CD4-positive, alpha-beta T cell (primary cell): ENCODE results near the gene ECT2. TPM values are rescaled to one million over a fixed set of nuclear protein-coding genes. Genes with fewer than 3 reads are reported as not detected.
"Not testable (repeated sequence)": the region's sequence is repeated elsewhere in the genome, so short reads cannot be mapped to it uniquely, and the experiment has no call there.

Experiments
- ATAC-seq: fragments of 200-7000 bp; cut with Tn5 transposase; one replicate; pipeline ENCODE4 v1.10.0; 2022; ENCODE audit warnings: mild to moderate bottlenecking; ENCODE audit not compliant: poor library complexity
- CTCF ChIA-PET: fragments of 350-600 bp; sonication (Branson Sonifier 250); formaldehyde crosslinking; loops from one replicate; lab custom pipeline; 2021; ENCODE audit warnings: antibody characterized with exemption, inconsistent platforms; lab: Charles Lee
- POLR2A ChIA-PET: fragments of 350-600 bp; sonication (Branson Sonifier 250); formaldehyde crosslinking; loops from one replicate; lab custom pipeline; 2021; ENCODE audit warnings: antibody characterized with exemption, inconsistent platforms; lab: Charles Lee
- DNase-seq, 14 experiments: peaks; one replicate each; pipeline ENCODE4 v3.0.0-alpha.2; 2013 to 2020; ENCODE audit warnings: mixed read lengths in 2 of 14
- H3K27ac ChIP-seq, 2 donors: one replicate each; pipeline versions ENCODE4 v1.5.1 to v1.7.0; 2013; ENCODE audit warnings: low read length in 2 of 2, low read depth in 1 of 2, mild to moderate bottlenecking in 1 of 2
- H3K27me3 ChIP-seq, 2 experiments: 1 replicate in 1 of 2; 2 replicates in 1 of 2; pipeline versions ENCODE4 v1.6.1 to v1.7.0; 2013; ENCODE audit warnings: low read length in 2 of 2, control low read depth in 1 of 2, mild to moderate bottlenecking in 1 of 2, moderate library complexity in 1 of 2; ENCODE audit not compliant: insufficient read depth in 2 of 2, control insufficient read depth in 1 of 2
- H3K36me3 ChIP-seq: one replicate; pipeline ENCODE4 v1.6.1; 2013; ENCODE audit warnings: low read length, control low read depth; ENCODE audit not compliant: insufficient read depth
- H3K4me1 ChIP-seq: one replicate; pipeline ENCODE4 v1.6.1; 2013; ENCODE audit warnings: low read length, control low read depth; ENCODE audit not compliant: insufficient read depth
- H3K4me3 ChIP-seq: one replicate; pipeline ENCODE4 v1.5.1; 2013; ENCODE audit warnings: mild to moderate bottlenecking, low read length, moderate library complexity
- H3K9me3 ChIP-seq, 2 experiments: 1 replicate in 1 of 2; 2 replicates in 1 of 2; pipeline versions ENCODE4 v1.6.1 to v1.7.0; 2013; ENCODE audit warnings: low read length in 2 of 2, mild to moderate bottlenecking in 2 of 2, control low read depth in 1 of 2, moderate library complexity in 1 of 2; ENCODE audit not compliant: control insufficient read depth in 1 of 2, insufficient read depth in 1 of 2
- H3K27ac Mint-ChIP-seq: one replicate; pipeline ENCODE4 v1.8.0; 2020; ENCODE audit warnings: mixed read lengths
- H3K27me3 Mint-ChIP-seq: one replicate; pipeline ENCODE4 v1.8.0; 2021; ENCODE audit warnings: mixed read lengths
- H3K36me3 Mint-ChIP-seq: one replicate; pipeline ENCODE4 v1.8.0; 2021; ENCODE audit warnings: low read depth, mixed read lengths
- H3K4me1 Mint-ChIP-seq: one replicate; pipeline ENCODE4 v1.8.0; 2021; ENCODE audit warnings: low read depth, mixed read lengths
- H3K4me3 Mint-ChIP-seq: one replicate; pipeline ENCODE4 v1.8.0; 2020; ENCODE audit warnings: mild to moderate bottlenecking, mixed read lengths
- H3K9me3 Mint-ChIP-seq: one replicate; pipeline ENCODE4 v1.8.0; 2020; ENCODE audit warnings: mixed read lengths
- CTCF ChIP-seq: fragments of 200-600 bp; IDR thresholded peaks from one replicate; pipeline ENCODE4 v1.8.0; 2022; ENCODE audit warnings: antibody characterized with exemption, mild to moderate bottlenecking
- intact Hi-C, 2 experiments: fragments of 100-400 bp; cut with DNase I in 1 of 2; cut with micrococcal nuclease in 1 of 2; formaldehyde crosslinking; loops; one replicate each; pipeline versions ENCODE4 v1.15.1 to v1.9.0; 2023 to 2025; cut with DNase I, micrococcal nuclease
- total RNA-seq, 174 experiments: library from RNA in 2 of 174; stranded (reverse) in 2 of 174; gene quantifications; one replicate each; pipeline ENCODE4 v1.2.3 and lab custom pipeline; 2021 to 2026

ECT2 gene
- total RNA-seq, 2 experiments from 2014 or later = 0.71 to 1.1 TPM

GRCh38 chr3:172820492-172820891 lies 70.0 kb downstream of the ECT2 start:
- POLR2A ChIA-PET = no interaction called here
- no peak for TF ChIP-seq CTCF
- Mint-ChIP-seq H3K9me3 (peaks cover 3% of the 10 kb centered on the region), H3K4me3 (no peak overlapping the region), H3K27me3 (no peaks in the 10 kb centered on the region), H3K4me1 (no peaks in the 10 kb centered on the region), H3K36me3 (no peaks in the 10 kb centered on the region), H3K27ac (no peak overlapping the region)
- ATAC-seq = no peak
- Histone ChIP-seq H3K4me3 (no peak overlapping the region), H3K27me3 (no peaks in the 10 kb centered on the region), H3K4me1 (no peaks in the 10 kb centered on the region), H3K27ac (no peak overlapping the region), H3K36me3 (no peaks in the 10 kb centered on the region), H3K9me3 (no peaks in the 10 kb centered on the region)
- DNase-seq = no peak
- CTCF ChIA-PET = no interaction called here
- intact Hi-C loops = no loop called here

GRCh38 chr3:172824229-172824628 lies 73.7 kb downstream of the ECT2 start:
- Histone ChIP-seq H3K27ac (no peak overlapping the region), H3K4me1 (no peaks in the 10 kb centered on the region), H3K27me3 (no peaks in the 10 kb centered on the region), H3K36me3 (no peaks in the 10 kb centered on the region), H3K9me3 (peaks cover 0 to 5% of the 10 kb centered on the region in 2 experiments), H3K4me3 (no peak overlapping the region)
- Mint-ChIP-seq H3K4me1 (no peaks in the 10 kb centered on the region), H3K36me3 (no peaks in the 10 kb centered on the region), H3K27ac (no peak overlapping the region), H3K9me3 (peaks cover 3% of the 10 kb centered on the region), H3K27me3 (no peaks in the 10 kb centered on the region), H3K4me3 (no peak overlapping the region)
- CTCF ChIA-PET = interaction anchor here (0.7 kb wide), 1 partner anchor 1746 kb away, joined by 3 read pairs; no protein-coding TSS in a partner anchor
- no peak for ATAC-seq
- POLR2A ChIA-PET = no interaction called here
- intact Hi-C loops = no loop called here
- TF ChIP-seq CTCF = no peak
- no peak for DNase-seq

GRCh38 chr3:172827231-172827630 lies 76.7 kb downstream of the ECT2 start:
- H3K9me3 Mint-ChIP-seq, H3K4me3 ChIP-seq, H3K27me3 ChIP-seq, H3K4me1 ChIP-seq, H3K4me3 Mint-ChIP-seq, DNase-seq, H3K36me3 Mint-ChIP-seq, intact Hi-C loops, H3K36me3 ChIP-seq, H3K9me3 ChIP-seq, ATAC-seq, H3K4me1 Mint-ChIP-seq, CTCF ChIA-PET, H3K27me3 Mint-ChIP-seq, POLR2A ChIA-PET, H3K27ac Mint-ChIP-seq, H3K27ac ChIP-seq: not testable (repeated sequence)

GRCh38 chr3:172832983-172833382 lies 82.5 kb downstream of the ECT2 start:
- H3K27me3 Mint-ChIP-seq = peaks cover 8% of the 10 kb centered on the region
- no peak for ATAC-seq
- no peaks in the 10 kb centered on the region for H3K36me3 Mint-ChIP-seq
- DNase-seq = no peak
- Histone ChIP-seq H3K9me3 (no peaks in the 10 kb centered on the region), H3K36me3 (no peaks in the 10 kb centered on the region), H3K27ac (no peak overlapping the region), H3K4me1 (no peaks in the 10 kb centered on the region), H3K27me3 (peaks cover 0 to 4% of the 10 kb centered on the region in 2 experiments), H3K4me3 (no peak overlapping the region)
- TF ChIP-seq CTCF = no peak
- CTCF ChIA-PET = interaction anchor here (0.7 kb wide), 1 partner anchor 186 kb away, joined by 3 read pairs; no protein-coding TSS in a partner anchor
- no peak overlapping the region for H3K4me3 Mint-ChIP-seq
- no peak overlapping the region for H3K27ac Mint-ChIP-seq
- no peaks in the 10 kb centered on the region for H3K9me3 Mint-ChIP-seq
- no peaks in the 10 kb centered on the region for H3K4me1 Mint-ChIP-seq
- POLR2A ChIA-PET = no interaction called here
- intact Hi-C loops = no loop called here
